ENCODE data around the gene AMBP. TPM values are rescaled to one million over a fixed set of nuclear protein-coding genes. Genes with fewer than 3 reads are reported as not detected.

AMBP gene
- total and polyA plus RNA-seq, 2 of the 13 experiments (the other 11 are each of a cell fraction or from before 2014, with no cell fraction given): 1,510 to 2,580 TPM

GRCh38 chr9:114077162-114077837 lies 800 bp downstream of the AMBP start (continued):
- peak; percentile 75 for TF ChIP-seq ZNF652 (CRISPR knock-in tag; IDR thresholded peaks at IDR 0.05; ENCODE audit: borderline replicate concordance, low read depth)
- TF ChIP-seq ZFP1 (CRISPR knock-in tag; IDR thresholded peaks at IDR 0.05): no peak
- TF ChIP-seq XBP1 (CRISPR knock-in tag; IDR thresholded peaks at IDR 0.05): no peak
- no peak for TF ChIP-seq ZFYVE20 (CRISPR knock-in tag; IDR thresholded peaks at IDR 0.05; ENCODE audit: borderline replicate concordance, low read depth)
- no peak for TF ChIP-seq NPAS2 (CRISPR knock-in tag; IDR thresholded peaks at IDR 0.05; ENCODE audit: borderline replicate concordance)
- TF ChIP-seq NFE2L1 (CRISPR knock-in tag; IDR thresholded peaks at IDR 0.05; ENCODE audit: borderline replicate concordance): 0 out of 2 replicates have a peak, but pooled peaks have one; percentile 19
- TF ChIP-seq BHLHE40 (IDR thresholded peaks at IDR 0.05; ENCODE audit: low read length): no peak
- no peak for TF ChIP-seq ELK4 (CRISPR knock-in tag; IDR thresholded peaks at IDR 0.05; ENCODE audit: borderline replicate concordance)
- peak; percentile 21; the same call in 1 of the 2 replicates for TF ChIP-seq ZNF225 (CRISPR knock-in tag; IDR thresholded peaks at IDR 0.05)
- peak; percentile 20; the same call in 1 of the 2 replicates for TF ChIP-seq ZNF142 (CRISPR knock-in tag; IDR thresholded peaks at IDR 0.05)
- TF ChIP-seq, protein P1, sequence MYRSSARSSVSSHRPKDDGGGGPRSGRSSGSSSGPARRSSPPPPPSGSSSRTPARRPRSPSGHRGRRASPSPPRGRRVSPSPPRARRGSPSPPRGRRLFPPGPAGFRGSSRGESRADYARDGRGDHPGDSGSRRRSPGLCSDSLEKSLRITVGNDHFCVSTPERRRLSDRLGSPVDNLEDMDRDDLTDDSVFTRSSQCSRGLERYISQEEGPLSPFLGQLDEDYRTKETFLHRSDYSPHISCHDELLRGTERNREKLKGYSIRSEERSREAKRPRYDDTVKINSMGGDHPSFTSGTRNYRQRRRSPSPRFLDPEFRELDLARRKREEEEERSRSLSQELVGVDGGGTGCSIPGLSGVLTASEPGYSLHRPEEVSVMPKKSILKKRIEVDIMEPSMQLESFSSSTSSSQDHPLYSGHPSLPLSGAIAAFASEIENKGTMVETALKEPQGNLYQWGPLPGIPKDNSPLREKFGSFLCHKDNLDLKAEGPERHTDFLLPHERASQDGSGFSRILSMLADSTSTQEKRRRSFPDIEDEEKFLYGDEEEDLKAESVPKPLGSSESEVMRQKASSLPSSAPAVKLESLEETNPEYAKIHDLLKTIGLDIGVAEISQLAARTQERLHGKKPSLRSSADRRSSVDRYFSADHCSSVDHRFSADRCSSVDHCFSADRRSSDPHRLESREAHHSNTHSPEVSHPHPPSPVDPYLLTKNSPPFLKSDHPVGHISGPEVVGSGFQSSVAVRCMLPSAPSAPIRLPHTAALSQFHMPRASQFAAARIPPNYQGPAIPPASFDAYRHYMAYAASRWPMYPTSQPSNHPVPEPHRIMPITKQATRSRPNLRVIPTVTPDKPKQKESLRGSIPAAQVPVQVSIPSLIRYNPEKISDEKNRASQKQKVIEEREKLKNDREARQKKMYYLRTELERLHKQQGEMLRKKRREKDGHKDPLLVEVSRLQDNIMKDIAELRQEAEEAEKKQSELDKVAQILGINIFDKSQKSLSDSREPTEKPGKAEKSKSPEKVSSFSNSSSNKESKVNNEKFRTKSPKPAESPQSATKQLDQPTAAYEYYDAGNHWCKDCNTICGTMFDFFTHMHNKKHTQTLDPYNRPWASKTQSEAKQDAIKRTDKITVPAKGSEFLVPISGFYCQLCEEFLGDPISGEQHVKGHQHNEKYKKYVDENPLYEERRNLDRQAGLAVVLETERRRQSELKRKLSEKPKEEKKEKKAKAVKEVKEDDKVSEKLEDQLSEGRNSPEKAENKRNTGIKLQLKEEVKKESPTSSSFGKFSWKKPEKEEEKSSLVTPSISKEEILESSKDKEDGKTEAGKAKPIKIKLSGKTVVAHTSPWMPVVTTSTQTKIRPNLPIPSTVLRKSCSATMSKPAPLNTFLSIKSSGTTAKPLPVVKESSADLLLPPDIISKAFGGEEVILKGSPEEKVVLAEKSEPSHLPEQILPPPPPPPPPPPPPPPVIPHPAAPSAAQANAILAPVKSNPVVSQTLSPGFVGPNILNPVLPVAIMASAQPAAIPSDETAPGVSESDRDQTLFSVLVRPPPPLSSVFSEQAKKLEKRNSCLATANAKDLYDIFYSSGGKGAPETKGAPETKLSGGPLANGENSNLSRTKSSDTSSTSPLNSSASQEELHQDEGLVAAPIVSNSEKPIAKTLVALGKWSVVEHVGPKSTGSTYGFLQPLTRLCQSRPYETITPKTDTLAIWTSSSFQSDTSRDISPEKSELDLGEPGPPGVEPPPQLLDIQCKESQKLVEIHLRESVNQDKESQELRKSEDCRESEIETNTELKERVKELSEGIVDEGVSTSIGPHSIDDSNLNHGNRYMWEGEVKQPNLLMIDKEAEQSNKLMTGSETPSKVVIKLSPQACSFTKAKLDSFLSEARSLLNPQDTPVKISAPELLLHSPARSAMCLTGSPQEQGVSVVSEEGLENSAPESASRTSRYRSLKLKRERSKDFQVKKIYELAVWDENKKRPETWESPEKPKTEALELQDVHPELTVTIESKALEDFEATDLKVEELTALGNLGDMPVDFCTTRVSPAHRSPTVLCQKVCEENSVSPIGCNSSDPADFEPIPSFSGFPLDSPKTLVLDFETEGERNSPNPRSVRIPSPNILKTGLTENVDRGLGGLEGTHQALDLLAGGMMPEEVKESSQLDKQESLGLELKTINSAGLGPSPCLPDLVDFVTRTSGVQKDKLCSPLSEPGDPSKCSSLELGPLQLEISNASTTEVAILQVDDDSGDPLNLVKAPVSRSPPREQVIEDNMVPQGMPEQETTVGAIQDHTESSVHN (CRISPR knock-in tag; IDR thresholded peaks at IDR 0.05): no peak
- peak; percentile 30 for TF ChIP-seq ZFY (CRISPR knock-in tag; IDR thresholded peaks at IDR 0.05)
- no peak for TF ChIP-seq SIN3B (IDR thresholded peaks at IDR 0.05; ENCODE audit: low read length)
- TF ChIP-seq MLLT10 (CRISPR knock-in tag; IDR thresholded peaks at IDR 0.05): no peak
- TF ChIP-seq REL (CRISPR knock-in tag; conservative IDR thresholded peaks at IDR 0.05): no peak
